ENCODE measurements around the gene OTX2. TPM values are rescaled to one million over a fixed set of nuclear protein-coding genes. Genes with fewer than 3 reads are reported as not detected.

Gene OTX2
- polyA plus RNA-seq, 3 donors, result not detected

Other genes with a start within 250 kb of the OTX2 start
- 10 to 100 TPM; 29.4 to 35.7 (median 33.7) TPM for gene TMEM260, start 230.7 kb downstream of the OTX2 start, polyA plus RNA-seq (ENCODE audit: insufficient read length in 3 of 3)

Measured in renal cortex interstitium (tissue), 3 donors.